ENCODE measurements around the gene CACNA1B. TPM values are rescaled to one million over a fixed set of nuclear protein-coding genes. Genes with fewer than 3 reads are reported as not detected.

Gene CACNA1B
- total and polyA plus RNA-seq, 2 of the 13 experiments (the other 11 are each of a cell fraction or from before 2014, with no cell fraction given) = under 0.01 to 0.04 TPM

DNA sequence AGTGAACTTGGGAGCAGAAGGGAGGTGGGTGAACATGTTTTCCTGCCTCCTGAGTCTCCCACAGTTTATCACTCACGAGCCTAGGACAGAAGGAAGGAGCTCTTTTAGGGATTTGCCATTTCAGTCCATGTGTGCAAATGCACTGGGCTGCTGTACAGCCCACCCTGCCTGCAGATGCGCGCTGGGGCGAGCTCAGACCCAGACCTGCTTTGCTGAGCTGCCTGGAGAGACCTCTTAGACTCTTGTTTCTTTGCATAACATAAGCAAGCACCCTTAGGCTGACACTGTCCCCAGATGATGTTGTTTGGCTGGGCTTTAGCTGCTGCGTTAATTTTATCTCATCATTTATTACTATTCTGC lies 199.0 kb downstream of the CACNA1B start (continued):
- TF ChIP-seq, protein P1, sequence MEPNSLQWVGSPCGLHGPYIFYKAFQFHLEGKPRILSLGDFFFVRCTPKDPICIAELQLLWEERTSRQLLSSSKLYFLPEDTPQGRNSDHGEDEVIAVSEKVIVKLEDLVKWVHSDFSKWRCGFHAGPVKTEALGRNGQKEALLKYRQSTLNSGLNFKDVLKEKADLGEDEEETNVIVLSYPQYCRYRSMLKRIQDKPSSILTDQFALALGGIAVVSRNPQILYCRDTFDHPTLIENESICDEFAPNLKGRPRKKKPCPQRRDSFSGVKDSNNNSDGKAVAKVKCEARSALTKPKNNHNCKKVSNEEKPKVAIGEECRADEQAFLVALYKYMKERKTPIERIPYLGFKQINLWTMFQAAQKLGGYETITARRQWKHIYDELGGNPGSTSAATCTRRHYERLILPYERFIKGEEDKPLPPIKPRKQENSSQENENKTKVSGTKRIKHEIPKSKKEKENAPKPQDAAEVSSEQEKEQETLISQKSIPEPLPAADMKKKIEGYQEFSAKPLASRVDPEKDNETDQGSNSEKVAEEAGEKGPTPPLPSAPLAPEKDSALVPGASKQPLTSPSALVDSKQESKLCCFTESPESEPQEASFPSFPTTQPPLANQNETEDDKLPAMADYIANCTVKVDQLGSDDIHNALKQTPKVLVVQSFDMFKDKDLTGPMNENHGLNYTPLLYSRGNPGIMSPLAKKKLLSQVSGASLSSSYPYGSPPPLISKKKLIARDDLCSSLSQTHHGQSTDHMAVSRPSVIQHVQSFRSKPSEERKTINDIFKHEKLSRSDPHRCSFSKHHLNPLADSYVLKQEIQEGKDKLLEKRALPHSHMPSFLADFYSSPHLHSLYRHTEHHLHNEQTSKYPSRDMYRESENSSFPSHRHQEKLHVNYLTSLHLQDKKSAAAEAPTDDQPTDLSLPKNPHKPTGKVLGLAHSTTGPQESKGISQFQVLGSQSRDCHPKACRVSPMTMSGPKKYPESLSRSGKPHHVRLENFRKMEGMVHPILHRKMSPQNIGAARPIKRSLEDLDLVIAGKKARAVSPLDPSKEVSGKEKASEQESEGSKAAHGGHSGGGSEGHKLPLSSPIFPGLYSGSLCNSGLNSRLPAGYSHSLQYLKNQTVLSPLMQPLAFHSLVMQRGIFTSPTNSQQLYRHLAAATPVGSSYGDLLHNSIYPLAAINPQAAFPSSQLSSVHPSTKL (CRISPR knock-in tag; IDR thresholded peaks at IDR 0.05) = no peak
- TF ChIP-seq, protein P2, sequence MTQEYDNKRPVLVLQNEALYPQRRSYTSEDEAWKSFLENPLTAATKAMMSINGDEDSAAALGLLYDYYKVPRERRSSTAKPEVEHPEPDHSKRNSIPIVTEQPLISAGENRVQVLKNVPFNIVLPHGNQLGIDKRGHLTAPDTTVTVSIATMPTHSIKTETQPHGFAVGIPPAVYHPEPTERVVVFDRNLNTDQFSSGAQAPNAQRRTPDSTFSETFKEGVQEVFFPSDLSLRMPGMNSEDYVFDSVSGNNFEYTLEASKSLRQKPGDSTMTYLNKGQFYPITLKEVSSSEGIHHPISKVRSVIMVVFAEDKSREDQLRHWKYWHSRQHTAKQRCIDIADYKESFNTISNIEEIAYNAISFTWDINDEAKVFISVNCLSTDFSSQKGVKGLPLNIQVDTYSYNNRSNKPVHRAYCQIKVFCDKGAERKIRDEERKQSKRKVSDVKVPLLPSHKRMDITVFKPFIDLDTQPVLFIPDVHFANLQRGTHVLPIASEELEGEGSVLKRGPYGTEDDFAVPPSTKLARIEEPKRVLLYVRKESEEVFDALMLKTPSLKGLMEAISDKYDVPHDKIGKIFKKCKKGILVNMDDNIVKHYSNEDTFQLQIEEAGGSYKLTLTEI (CRISPR knock-in tag; conservative IDR thresholded peaks at IDR 0.05) = no peak
- TF ChIP-seq FOXK1 (CRISPR knock-in tag; IDR thresholded peaks at IDR 0.05; ENCODE audit: borderline replicate concordance, low read depth) (no peak), SMAD9 (CRISPR knock-in tag; IDR thresholded peaks at IDR 0.05) (no peak), THRA (CRISPR knock-in tag; IDR thresholded peaks at IDR 0.05; ENCODE audit: borderline replicate concordance) (no peak), ZNF138 (CRISPR knock-in tag; IDR thresholded peaks at IDR 0.05; ENCODE audit: low read depth) (no peak), DBP (CRISPR knock-in tag; IDR thresholded peaks at IDR 0.05; ENCODE audit: not compliant biosample characterization) (no peak), IRX3 (CRISPR knock-in tag; IDR thresholded peaks at IDR 0.05; ENCODE audit: borderline replicate concordance, low read depth) (no peak), KAT7 (CRISPR knock-in tag; IDR thresholded peaks at IDR 0.05; ENCODE audit: borderline replicate concordance) (no peak)

Data from HepG2 (cell line).